GM18526 (cell line): ENCODE data around the gene CDC5L.

Experiments
- POLR2A ChIP-seq: IDR thresholded peaks from 3 replicates; pipeline ENCODE4 v1.6.1; 2011; ENCODE audit not compliant: insufficient read length; ENCODE audit errors: extremely low read depth

CDC5L gene

GRCh38 chr6:44366781-44367180, 20.7 kb upstream of the CDC5L start:
- no peak for TF ChIP-seq POLR2A

- no peak for TF ChIP-seq POLR2A
Measured at GRCh38 chr6:44367681-44368080, 19.8 kb upstream of the CDC5L start.

GRCh38 chr6:44373051-44373450, 14.5 kb upstream of the CDC5L start:
- TF ChIP-seq POLR2A: no peak

- no peak for TF ChIP-seq POLR2A
Measured at GRCh38 chr6:44373787-44374186, 13.7 kb upstream of the CDC5L start.

GRCh38 chr6:44375071-44375470, 12.4 kb upstream of the CDC5L start:
- no peak for TF ChIP-seq POLR2A

- no peak for TF ChIP-seq POLR2A
Measured at GRCh38 chr6:44377484-44377883, 10.0 kb upstream of the CDC5L start.

GRCh38 chr6:44377971-44378370, 9.5 kb upstream of the CDC5L start:
- no peak for TF ChIP-seq POLR2A

- TF ChIP-seq POLR2A: no peak
Measured at GRCh38 chr6:44381739-44382138, 5.8 kb upstream of the CDC5L start.

GRCh38 chr6:44386364-44386928, 1.1 kb upstream of the CDC5L start:
- no peak for TF ChIP-seq POLR2A

GRCh38 chr6:44386929-44387345, 569 bp upstream of the CDC5L start:
- no peak for TF ChIP-seq POLR2A

GRCh38 chr6:44388135-44388487, 605 bp downstream of the CDC5L start:
- no peak for TF ChIP-seq POLR2A

- no peak for TF ChIP-seq POLR2A
Measured at GRCh38 chr6:44388887-44389286, 1.4 kb downstream of the CDC5L start.

GRCh38 chr6:44390158-44390683, 2.7 kb downstream of the CDC5L start:
- TF ChIP-seq POLR2A: no peak

GRCh38 chr6:44395501-44395900, 8.0 kb downstream of the CDC5L start:
- no peak for TF ChIP-seq POLR2A

GRCh38 chr6:44396968-44397367, 9.5 kb downstream of the CDC5L start:
- TF ChIP-seq POLR2A: no peak

- TF ChIP-seq POLR2A: no peak
Measured at GRCh38 chr6:44397424-44398164, 10.1 kb downstream of the CDC5L start.

GRCh38 chr6:44399991-44400390, 12.5 kb downstream of the CDC5L start:
- TF ChIP-seq POLR2A: no peak

GRCh38 chr6:44400572-44400971, 13.1 kb downstream of the CDC5L start:
- TF ChIP-seq POLR2A: no peak

- no peak for TF ChIP-seq POLR2A
Measured at GRCh38 chr6:44401138-44401537, 13.6 kb downstream of the CDC5L start.
